HG02759 (cell line): ENCODE measurements around the gene SFXN2.
"Not testable (repeated sequence)": the region's sequence is repeated elsewhere in the genome, so short reads cannot be mapped to it uniquely, and the experiment has no call there.

Source experiments
- ATAC-seq: cut with Tn5 transposase; IDR thresholded peaks from one replicate; pipeline ENCODE4 v1.9.1; 2021; ENCODE audit warnings: mild to moderate bottlenecking, moderate library complexity; ENCODE audit not compliant: unreplicated experiment

SFXN2 gene

DNA sequence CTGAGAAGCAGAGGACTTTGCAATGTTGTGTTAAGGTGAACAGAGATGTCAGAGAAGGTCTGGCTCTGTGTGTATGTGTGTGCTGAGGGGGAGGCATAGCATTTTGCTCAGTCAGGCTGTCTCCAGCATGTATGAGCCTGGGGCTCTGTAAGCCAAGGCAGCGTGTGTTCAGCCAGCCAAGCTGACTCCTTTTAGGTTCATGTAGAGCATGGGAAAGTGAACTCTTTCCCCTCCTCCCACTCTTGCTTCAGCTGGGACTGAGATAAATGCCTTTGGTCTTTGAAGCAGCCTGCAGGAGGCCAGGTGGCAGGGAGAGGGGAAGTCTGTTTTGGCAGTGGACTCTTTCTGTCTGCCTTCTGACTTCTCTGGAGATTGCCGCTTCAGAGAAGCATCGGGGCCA is 3.8 kb downstream of the SFXN2 start:
- no peak for ATAC-seq

- ATAC-seq: no peak
Measured at GRCh38 chr10:102720337-102720736, 5.9 kb downstream of the SFXN2 start.

DNA sequence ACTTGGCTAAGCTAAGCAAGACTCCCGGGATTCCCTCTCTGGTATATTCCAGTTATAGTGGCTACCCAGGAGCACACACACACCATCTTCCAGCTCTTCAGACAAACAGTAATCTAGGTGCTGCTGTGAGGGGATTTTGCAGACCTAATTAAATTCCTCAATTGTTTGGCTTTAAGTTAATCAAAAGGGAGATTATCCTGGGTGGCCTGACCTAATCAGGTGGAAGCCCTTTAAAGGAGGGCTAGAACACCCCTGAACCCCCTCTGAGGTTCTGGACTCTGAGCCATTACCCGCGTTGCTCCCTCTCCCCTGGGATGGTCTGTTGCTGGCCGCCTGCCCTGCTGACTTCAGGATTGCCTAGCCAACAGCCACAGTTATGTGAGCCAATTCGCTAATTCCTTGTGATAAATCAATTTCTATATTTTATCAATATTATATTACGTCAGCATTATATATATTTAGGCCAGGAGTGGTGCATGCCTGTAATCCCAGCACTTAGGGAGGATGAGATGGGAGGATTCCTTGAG is 6.4 kb downstream of the SFXN2 start:
- ATAC-seq: no peak

DNA sequence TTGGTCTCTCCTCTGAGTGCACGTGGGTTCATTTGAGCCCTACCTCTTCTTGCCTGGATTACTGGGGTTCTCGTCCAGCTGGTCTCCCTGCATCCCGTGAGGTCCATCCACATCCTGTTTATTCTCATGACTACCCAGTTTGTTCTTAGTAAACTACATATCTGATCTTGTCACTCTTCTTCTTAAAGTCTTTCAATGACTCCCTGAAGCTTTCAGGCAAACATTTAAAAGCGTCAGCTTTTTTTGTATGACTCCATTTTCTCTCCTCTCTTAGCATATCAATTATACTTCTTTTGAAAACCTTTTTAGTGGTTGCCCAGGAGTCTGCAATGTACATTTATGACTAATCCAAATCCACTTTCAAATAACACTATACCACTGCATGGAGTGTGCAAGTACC is 7.5 kb downstream of the SFXN2 start:
- no peak for ATAC-seq

DNA sequence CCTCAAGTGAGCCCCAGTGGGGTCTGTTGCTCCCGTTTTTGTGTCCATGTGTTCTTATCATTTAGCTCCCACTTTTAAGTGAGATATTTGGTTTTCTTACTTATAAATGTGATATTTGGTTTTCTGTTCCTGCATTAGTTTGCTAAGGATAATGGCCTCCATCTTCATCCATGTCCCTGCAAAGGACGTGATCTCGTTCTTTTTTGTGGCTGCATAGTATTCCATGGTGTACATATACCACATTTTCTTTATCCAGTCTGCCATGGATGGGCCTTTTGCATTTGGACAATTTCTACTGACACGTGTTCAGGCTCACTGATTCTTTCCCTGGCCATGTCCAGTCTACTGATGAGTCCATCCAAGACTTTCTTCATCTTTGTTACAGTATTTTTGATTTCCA is 9.6 kb downstream of the SFXN2 start:
- no peak for ATAC-seq

DNA sequence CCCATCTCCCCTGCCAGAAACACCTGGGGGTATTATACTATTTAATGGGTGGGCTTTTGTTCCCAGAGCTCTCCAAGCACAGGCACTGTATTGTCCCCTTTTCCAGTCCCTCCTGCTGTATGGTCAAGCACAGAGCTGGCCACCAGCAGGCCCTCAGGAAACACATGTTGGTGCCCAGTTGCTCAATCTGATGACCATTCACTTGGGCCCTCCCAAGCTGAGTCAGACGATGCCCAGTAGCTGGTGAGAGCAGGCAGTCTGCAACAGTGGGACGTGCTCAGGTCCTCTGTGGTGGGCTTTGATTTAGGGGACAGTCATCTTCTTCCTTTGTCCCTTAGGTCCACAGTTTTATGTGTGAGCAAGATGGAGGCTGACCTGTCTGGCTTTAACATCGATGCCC is 11.8 kb downstream of the SFXN2 start:
- ATAC-seq: no peak

DNA sequence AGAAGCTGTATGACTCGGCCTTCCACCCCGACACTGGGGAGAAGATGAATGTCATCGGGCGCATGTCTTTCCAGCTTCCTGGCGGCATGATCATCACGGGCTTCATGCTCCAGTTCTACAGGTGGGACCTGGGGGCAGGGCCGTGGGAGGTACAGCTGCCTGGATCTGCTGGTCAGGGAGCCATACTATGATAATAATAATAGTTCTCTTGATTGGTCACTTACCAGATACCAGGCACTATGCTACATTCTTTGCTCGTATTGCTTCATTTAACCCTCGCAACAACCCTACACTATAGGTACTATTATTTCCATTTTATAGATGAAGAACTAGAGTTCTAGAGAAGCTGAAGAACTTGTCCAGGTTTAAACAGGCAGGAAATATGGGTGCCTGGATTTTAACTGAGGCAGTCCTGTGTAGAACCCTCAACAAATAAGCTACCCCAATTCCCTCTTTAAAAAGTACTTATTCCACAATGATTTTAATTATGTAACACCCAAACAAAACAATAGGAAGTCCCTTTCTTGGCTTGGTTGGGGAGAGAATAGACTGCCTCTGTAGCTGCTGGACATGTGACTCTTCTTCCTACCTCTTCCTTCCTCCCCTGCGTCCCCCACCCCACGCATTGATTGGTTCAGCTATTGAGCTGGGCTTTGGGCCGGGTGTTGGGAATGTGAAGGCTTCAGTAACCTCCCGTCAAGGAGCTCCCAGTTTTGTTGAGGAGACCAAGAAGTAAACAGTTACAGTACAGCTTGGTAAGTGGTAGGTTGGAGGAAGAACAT is 12.8 kb downstream of the SFXN2 start:
- ATAC-seq: no peak

GRCh38 chr10:102729029-102730026 is 14.9 kb downstream of the SFXN2 start:
- ATAC-seq: no peak

DNA sequence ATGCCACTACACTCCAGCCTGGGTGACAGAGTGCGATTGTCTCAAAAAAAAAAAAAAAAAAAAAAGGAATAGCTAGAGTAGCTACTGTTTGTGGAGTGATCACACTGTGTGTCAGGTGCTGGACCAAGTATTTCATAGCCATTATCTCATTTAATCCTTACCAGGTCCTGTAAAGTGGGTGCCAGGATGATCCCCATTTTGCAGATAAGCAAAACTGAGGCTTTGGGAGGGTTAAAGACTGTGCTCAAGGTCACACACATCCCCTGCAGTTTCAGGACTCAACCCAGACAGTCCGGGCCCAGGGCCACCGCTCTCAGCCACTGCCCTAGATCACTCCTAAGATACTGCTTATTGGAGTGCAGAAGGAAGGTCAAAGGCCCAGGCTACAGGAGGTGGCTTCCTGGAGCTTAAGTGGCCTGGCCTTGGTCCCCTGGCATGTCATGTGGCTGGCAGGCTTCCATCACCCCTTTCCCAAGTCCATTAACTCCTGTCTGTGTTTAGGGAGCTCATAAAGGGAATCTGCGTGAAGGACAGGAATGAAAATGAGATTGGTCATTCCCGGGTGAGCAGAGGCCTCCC is 16.9 kb downstream of the SFXN2 start:
- no peak for ATAC-seq

GRCh38 chr10:102732661-102733060 is 18.2 kb downstream of the SFXN2 start:
- ATAC-seq: no peak

- ATAC-seq: no peak
Measured at GRCh38 chr10:102735065-102735562, 20.7 kb downstream of the SFXN2 start.

DNA sequence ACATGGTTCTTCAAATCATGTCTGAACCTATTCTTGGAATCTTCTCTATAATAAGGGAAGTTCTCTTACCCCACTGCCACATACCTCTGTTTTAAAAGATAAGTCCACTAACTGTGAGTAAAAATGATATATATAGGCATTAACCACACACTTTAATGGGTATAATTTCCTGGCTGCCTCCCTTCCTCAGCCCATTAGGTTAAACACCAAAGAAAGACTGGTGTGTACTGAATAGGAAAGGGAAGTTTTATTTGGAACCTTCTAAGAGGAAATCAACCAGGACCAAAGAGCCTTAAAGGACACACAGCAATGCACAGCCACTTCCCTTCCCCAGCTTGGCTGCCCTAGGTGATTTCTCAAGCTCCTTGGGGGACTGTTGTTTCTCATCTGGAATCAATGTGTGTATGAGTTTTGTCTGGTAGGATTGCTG is 24.3 kb downstream of the SFXN2 start:
- no peak for ATAC-seq

GRCh38 chr10:102740229-102740628 is 25.8 kb downstream of the SFXN2 start:
- no peak for ATAC-seq

GRCh38 chr10:102741726-102742237 is 27.3 kb downstream of the SFXN2 start:
- ATAC-seq: no peak

GRCh38 chr10:102742313-102742712 is 27.9 kb downstream of the SFXN2 start:
- not testable (repeated sequence) for ATAC-seq

- no peak for ATAC-seq
Measured at GRCh38 chr10:102743078-102743587, 28.7 kb downstream of the SFXN2 start.

- ATAC-seq: peak; percentile 94
Measured at GRCh38 chr10:102743588-102744373, 29.3 kb downstream of the SFXN2 start, which contains the start of gene WBP1L. TSS of gene WBP1L (plus strand) at chr10:102743948. CDS start at chr10:102744054, 106 bp downstream.

DNA sequence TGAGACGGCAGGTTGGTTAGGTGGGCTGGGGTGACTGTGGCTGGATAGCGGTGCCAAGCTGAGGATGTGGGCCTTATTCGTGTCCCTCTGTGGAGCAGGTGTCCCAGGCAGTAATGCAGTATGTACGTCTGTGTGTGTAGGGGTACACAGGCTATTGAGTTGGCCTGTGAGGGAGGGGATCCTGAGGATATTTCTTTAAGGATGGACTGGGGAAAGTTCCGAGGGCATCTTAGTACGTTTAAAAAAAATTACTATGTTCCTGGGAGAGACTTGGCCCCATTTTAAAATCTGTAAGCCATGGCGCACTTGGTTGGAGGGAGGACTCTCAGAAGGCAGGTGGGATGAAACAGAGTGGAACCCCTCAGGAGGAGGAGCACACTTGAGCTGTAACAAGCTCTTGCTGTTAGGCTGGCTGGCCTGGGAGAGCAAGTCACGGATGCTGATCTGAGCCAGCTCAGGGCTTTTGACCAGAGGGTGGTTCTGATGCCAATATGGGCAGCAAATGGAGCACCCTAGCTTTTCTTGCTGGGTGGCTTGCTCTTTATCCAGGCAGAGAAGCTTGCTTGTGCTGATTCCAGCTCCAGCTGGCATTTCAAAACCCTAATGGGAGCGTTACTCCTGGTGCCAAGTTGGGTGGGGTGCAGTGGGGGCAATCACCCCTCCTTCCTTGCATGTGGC is 30.1 kb downstream of the SFXN2 start:
- ATAC-seq: peak; percentile 2

DNA sequence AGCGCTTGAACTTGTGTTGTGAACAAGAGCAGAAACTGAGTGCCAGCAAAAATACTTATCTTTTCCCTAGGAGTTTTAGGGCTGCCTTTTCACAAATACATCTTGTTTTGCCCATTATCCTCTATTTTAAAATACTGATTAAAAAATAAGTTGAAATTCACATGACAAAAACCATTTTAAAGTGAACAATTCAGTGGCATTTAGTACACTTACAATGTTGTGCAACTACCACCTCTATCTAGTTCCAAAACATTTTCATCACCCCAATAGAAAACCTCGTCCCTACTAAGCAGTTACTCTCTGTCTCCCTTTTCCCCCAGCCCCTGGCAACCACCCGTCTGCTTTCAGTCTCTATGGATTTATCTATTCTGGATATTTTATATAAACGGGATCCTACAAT is 30.7 kb downstream of the SFXN2 start:
- ATAC-seq: no peak
